H9 (cell line): ENCODE data around the gene TEX28. TPM values are rescaled to one million over a fixed set of nuclear protein-coding genes. Genes with fewer than 3 reads are reported as not detected.

Experiments used
- DNase-seq: peaks from one replicate; pipeline ENCODE4 v3.0.0-alpha.2; 2017
- H2AFZ ChIP-seq: one replicate; pipeline ENCODE4 v1.6.1; 2013; ENCODE audit warnings: mild to moderate bottlenecking, low read length, control low read depth, moderate library complexity
- H2AK5ac ChIP-seq: 2 replicates; pipeline ENCODE4 v1.6.1; 2013; ENCODE audit warnings: low read length, control low read depth, mixed read lengths; ENCODE audit not compliant: insufficient read length
- H2BK120ac ChIP-seq: one replicate; pipeline ENCODE4 v1.6.1; 2013; ENCODE audit warnings: low read depth, mild to moderate bottlenecking, low read length, control low read depth, inconsistent platforms; ENCODE audit not compliant: poor library complexity, severe bottlenecking
- H2BK12ac ChIP-seq: 2 replicates; pipeline ENCODE4 v1.6.1; 2013; ENCODE audit warnings: low read length, control low read depth, mixed read lengths, low read depth; ENCODE audit not compliant: insufficient read length
- H2BK15ac ChIP-seq: 2 replicates; pipeline ENCODE4 v1.6.1; 2013; ENCODE audit warnings: low read depth, low read length, control low read depth
- H2BK20ac ChIP-seq: one replicate; pipeline ENCODE4 v1.6.1; 2013; ENCODE audit warnings: low read depth, mild to moderate bottlenecking, low read length, control low read depth, inconsistent platforms; ENCODE audit not compliant: poor library complexity, severe bottlenecking
- H2BK5ac ChIP-seq: 2 replicates; pipeline ENCODE4 v1.6.1; 2013; ENCODE audit warnings: low read length, control low read depth, mixed read lengths; ENCODE audit not compliant: insufficient read length
- H3K14ac ChIP-seq: 2 replicates; pipeline ENCODE4 v1.6.1; 2013; ENCODE audit warnings: low read length, control low read depth; ENCODE audit not compliant: insufficient read depth
- H3K18ac ChIP-seq: 2 replicates; pipeline ENCODE4 v1.6.1; 2013; ENCODE audit warnings: low read depth, mild to moderate bottlenecking, mixed read lengths, low read length, control low read depth; ENCODE audit not compliant: insufficient read length
- H3K23ac ChIP-seq: 2 replicates; pipeline ENCODE4 v1.6.1; 2013; ENCODE audit warnings: low read length, control low read depth, mixed read lengths, low read depth; ENCODE audit not compliant: insufficient read length
- H3K23me2 ChIP-seq: 2 replicates; pipeline ENCODE4 v1.6.1; 2013; ENCODE audit warnings: low read depth, mild to moderate bottlenecking, mixed read lengths, low read length, control low read depth; ENCODE audit not compliant: insufficient read length, poor library complexity, severe bottlenecking
- H3K27ac ChIP-seq: 2 replicates; pipeline ENCODE4 v1.5.1; 2013; ENCODE audit warnings: low read length, control low read depth, mixed read lengths, low read depth; ENCODE audit not compliant: insufficient read length
- H3K27me3 ChIP-seq: 2 replicates; pipeline ENCODE4 v1.6.1; 2013; ENCODE audit warnings: low read length, control low read depth, inconsistent platforms; ENCODE audit not compliant: insufficient read depth
- H3K4ac ChIP-seq: 2 replicates; pipeline ENCODE4 v1.6.1; 2013; ENCODE audit warnings: low read depth, mild to moderate bottlenecking, control low read depth, inconsistent platforms, low read length, moderate library complexity
- H3K4me1 ChIP-seq: 2 replicates; pipeline ENCODE4 v1.6.1; 2013; ENCODE audit warnings: low read length, control low read depth, inconsistent platforms; ENCODE audit not compliant: insufficient read depth
- H3K4me2 ChIP-seq: 2 replicates; pipeline ENCODE4 v1.6.1; 2013; ENCODE audit warnings: low read length, control low read depth, mixed read lengths; ENCODE audit not compliant: insufficient read length, insufficient read depth
- H3K56ac ChIP-seq: 2 replicates; pipeline ENCODE4 v1.6.1; 2013; ENCODE audit warnings: low read depth, mild to moderate bottlenecking, mixed read lengths, low read length, control low read depth; ENCODE audit not compliant: insufficient read length
- H3K79me1 ChIP-seq: 2 replicates; pipeline ENCODE4 v1.6.1; 2013; ENCODE audit warnings: low read depth, mild to moderate bottlenecking, moderate library complexity, low read length, control low read depth, inconsistent platforms; ENCODE audit not compliant: insufficient read depth, poor library complexity, severe bottlenecking
- H3K79me2 ChIP-seq: 2 replicates; pipeline ENCODE4 v1.6.1; 2013; ENCODE audit warnings: low read length, control low read depth, inconsistent platforms; ENCODE audit not compliant: insufficient read depth
- H3K9ac ChIP-seq: 2 replicates; pipeline ENCODE4 v1.6.1; 2013; ENCODE audit warnings: low read length, control low read depth, mixed read lengths; ENCODE audit not compliant: insufficient read length; ENCODE audit errors: extremely low read depth
- H3K9me3 ChIP-seq: one replicate; pipeline ENCODE4 v1.6.1; 2013; ENCODE audit warnings: low read depth, low read length, inconsistent platforms; ENCODE audit not compliant: control insufficient read depth
- H3T11ph ChIP-seq: one replicate; pipeline ENCODE4 v1.6.1; 2013; ENCODE audit warnings: mild to moderate bottlenecking, low read length, control low read depth, inconsistent platforms
- H4K20me1 ChIP-seq: one replicate; pipeline ENCODE4 v1.6.1; 2013; ENCODE audit not compliant: control insufficient read depth, insufficient read length, insufficient read depth
- H4K5ac ChIP-seq: 2 replicates; pipeline ENCODE4 v1.6.1; 2013; ENCODE audit warnings: low read depth, mild to moderate bottlenecking, mixed read lengths, low read length, control low read depth; ENCODE audit not compliant: insufficient read length
- H4K8ac ChIP-seq: replicated peaks from 2 replicates; pipeline ENCODE4 v1.6.1; 2013; ENCODE audit warnings: low read length, control low read depth, mixed read lengths, low read depth; ENCODE audit not compliant: insufficient read length
- H4K91ac ChIP-seq: 2 replicates; pipeline ENCODE4 v1.6.1; 2013; ENCODE audit warnings: low read depth, mild to moderate bottlenecking, moderate library complexity, mixed read lengths, low read length, control low read depth; ENCODE audit not compliant: insufficient read length
- H3K27ac Mint-ChIP-seq, 3 experiments: 2 replicates in 2 of 3; 3 replicates in 1 of 3; pipeline ENCODE4 v1.8.0; 2020 to 2021; ENCODE audit warnings: mixed read lengths in 3 of 3, mild to moderate bottlenecking in 1 of 3, moderate library complexity in 1 of 3
- H3K27me3 Mint-ChIP-seq: 2 replicates; pipeline ENCODE4 v1.8.0; 2021; ENCODE audit warnings: low read depth, mild to moderate bottlenecking, moderate library complexity, mixed read lengths
- H3K36me3 Mint-ChIP-seq, 3 experiments: 2 replicates in 2 of 3; 3 replicates in 1 of 3; pipeline ENCODE4 v1.8.0; 2020 to 2021; ENCODE audit warnings: low read depth in 3 of 3, mixed read lengths in 3 of 3; ENCODE audit not compliant: insufficient read depth in 1 of 3
- H3K4me1 Mint-ChIP-seq, 2 experiments: 2 replicates each; pipeline ENCODE4 v1.8.0; 2020; ENCODE audit warnings: mixed read lengths in 2 of 2
- H3K4me3 Mint-ChIP-seq, 2 experiments: 2 replicates in 1 of 2; 3 replicates in 1 of 2; pipeline ENCODE4 v1.8.0; 2020 to 2021; ENCODE audit warnings: mild to moderate bottlenecking in 2 of 2, mixed read lengths in 2 of 2, moderate library complexity in 1 of 2
- H3K9me3 Mint-ChIP-seq, 2 experiments: 2 replicates in 1 of 2; 3 replicates in 1 of 2; pipeline ENCODE4 v1.8.0; 2020; ENCODE audit warnings: mild to moderate bottlenecking in 2 of 2, mixed read lengths in 2 of 2, moderate library complexity in 1 of 2
- WGBS: extraction: QIAGEN DNeasy Blood & Tissue Kit; methylation state at CpG from one replicate; pipeline ENCODE4 v1.1.7; 2013; ENCODE audit warnings: missing lambda C conversion rate, low lambda C conversion rate, mixed read lengths; ENCODE audit not compliant: insufficient read length; ENCODE audit errors: extremely low coverage; 5-methylcytosine and 5-hydroxymethylcytosine counted together
- total RNA-seq: library from RNA; stranded (reverse); gene quantifications from 2 replicates; pipeline ENCODE4 v1.2.1, GENCODE V29; 2021
- TF ChIP-seq, protein P1 (sequence below): fragments of 200-600 bp; sonication (generic); conservative IDR thresholded peaks from 3 replicates; pipeline ENCODE4 v1.8.0; 2021; ENCODE audit warnings: antibody characterized with exemption, mild to moderate bottlenecking

Gene TEX28
- total RNA-seq, 1 experiment from 2014 or later, result not detected

DNA sequence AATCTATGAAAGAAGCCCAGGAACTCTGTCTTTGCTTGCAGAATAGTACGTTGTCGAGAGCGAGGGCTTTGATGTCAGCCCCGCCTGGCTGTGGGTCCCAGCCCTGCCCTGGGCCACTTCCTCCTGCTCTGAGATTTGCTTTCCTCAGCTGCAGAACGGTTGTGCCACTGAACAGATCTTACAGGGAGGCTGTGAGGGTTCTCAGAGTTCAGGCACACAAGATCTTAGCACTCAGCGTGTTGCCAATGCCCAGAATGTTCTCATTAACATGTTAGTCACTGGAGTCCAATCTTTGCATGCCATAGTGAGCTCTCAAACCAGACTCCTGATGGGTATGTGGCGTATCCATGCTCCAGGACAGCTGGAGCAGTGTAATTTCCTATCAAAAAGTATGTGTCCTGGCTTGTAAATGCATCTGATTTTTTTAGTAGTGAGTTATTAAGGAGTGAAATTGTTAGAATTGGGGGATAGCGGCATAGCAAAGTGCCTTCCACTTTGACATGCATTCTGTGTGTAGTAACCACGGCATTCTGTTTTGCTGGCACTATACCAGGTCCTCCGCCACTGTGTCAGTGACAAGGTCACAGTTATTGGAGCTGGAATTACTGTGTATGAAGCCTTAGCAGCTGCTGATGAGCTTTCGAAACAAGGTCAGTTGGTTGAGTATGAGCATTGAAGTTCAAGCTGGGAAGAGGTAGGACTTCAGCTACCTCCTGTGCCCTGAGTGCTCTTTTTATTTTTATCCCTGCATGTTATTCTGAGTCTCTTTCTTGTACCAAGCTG lies 32.3 kb upstream of the TEX28 start:
- Histone ChIP-seq H3K4me1 (no peaks in the 10 kb centered on the region), H3K79me1 (no peaks in the 10 kb centered on the region), H2BK12ac (no peak overlapping the region), H2BK120ac (no peak overlapping the region), H3K9ac (no peak overlapping the region), H3K9me3 (peaks cover 47% of the 10 kb centered on the region), H2BK5ac (no peak overlapping the region), H3T11ph (no peak overlapping the region), H3K4me2 (no peak overlapping the region), H4K5ac (no peak overlapping the region), H3K27me3 (no peaks in the 10 kb centered on the region), H3K56ac (no peak overlapping the region), H3K18ac (no peak overlapping the region), H2AFZ (no peak overlapping the region), H4K20me1 (no peaks in the 10 kb centered on the region), H2AK5ac (no peak overlapping the region), H4K91ac (no peak overlapping the region), H2BK15ac (no peak overlapping the region; the same call in 1 of the 2 replicates), H3K23me2 (no peaks in the 10 kb centered on the region), H3K14ac (no peak overlapping the region), H3K27ac (no peak overlapping the region), H2BK20ac (no peak overlapping the region), H3K23ac (no peak overlapping the region), H4K8ac (no peak overlapping the region), H3K79me2 (no peaks in the 10 kb centered on the region), H3K4ac (no peak overlapping the region)
- no peak for DNase-seq
- Mint-ChIP-seq H3K4me3 (no peak overlapping the region), H3K9me3 (peaks cover 79 to 84% of the 10 kb centered on the region in 2 experiments), H3K36me3 (peaks cover 0 to 2% (median 2%) of the 10 kb centered on the region in 3 experiments; a peak in 2 of 7 replicates), H3K4me1 (peaks cover 2 to 6% of the 10 kb centered on the region in 2 experiments; a peak in 2 of 4 replicates), H3K27me3 (peaks cover 36% of the 10 kb centered on the region), H3K27ac (no peak overlapping the region)
- WGBS, result no CpG with 5 or more reads among the region's 11 CpGs
- TF ChIP-seq, protein P1, sequence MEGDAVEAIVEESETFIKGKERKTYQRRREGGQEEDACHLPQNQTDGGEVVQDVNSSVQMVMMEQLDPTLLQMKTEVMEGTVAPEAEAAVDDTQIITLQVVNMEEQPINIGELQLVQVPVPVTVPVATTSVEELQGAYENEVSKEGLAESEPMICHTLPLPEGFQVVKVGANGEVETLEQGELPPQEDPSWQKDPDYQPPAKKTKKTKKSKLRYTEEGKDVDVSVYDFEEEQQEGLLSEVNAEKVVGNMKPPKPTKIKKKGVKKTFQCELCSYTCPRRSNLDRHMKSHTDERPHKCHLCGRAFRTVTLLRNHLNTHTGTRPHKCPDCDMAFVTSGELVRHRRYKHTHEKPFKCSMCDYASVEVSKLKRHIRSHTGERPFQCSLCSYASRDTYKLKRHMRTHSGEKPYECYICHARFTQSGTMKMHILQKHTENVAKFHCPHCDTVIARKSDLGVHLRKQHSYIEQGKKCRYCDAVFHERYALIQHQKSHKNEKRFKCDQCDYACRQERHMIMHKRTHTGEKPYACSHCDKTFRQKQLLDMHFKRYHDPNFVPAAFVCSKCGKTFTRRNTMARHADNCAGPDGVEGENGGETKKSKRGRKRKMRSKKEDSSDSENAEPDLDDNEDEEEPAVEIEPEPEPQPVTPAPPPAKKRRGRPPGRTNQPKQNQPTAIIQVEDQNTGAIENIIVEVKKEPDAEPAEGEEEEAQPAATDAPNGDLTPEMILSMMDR, result no peak
